ENCODE measurements around the gene HYAL3.

HYAL3 gene

DNA sequence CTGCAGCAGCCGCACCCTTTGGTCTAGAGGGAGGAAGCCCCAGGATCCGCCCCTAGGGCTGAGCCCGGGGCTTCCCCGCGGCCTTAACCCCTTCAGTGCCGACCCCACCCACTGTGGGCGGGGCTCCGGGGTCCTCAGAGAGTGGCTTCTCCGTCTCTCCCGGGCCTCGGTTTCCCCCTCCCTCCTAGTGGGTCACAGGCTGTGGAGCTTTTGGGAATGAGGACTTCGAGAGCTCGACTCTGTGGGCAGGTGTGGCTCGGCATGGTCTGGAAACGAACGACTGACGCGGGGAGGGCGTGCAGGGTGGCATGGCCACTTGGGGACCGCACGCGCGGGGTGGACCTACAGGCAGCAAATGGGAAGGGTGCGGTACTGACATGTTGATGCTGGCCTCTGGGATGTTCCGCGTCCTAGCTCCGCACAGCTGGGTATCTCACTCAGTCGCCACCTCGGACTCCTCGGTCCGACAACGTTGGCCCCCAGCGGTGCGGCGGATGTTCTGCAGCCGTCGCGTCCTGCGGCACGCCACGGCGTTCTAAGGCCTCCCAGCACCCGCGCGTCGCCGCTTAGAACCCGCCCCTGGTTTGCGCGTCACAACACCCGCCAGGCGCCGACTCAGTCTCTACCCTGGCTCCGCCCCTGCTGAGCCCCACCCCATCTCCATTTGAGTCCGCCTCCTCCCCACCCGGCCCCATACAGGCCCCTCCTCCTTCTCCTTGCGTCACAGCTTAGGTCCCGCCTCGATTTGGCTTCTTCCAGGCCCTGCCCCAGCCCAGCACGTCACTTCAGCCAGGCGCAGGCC lies at the start of gene HYAL3, which contains the start of gene NAA80:
Gene HYAL3, minus strand, starts transcription at position 570 of the 802 bp plus-strand sequence. CDS start 3,803 bp downstream, outside the sequence.
Gene NAA80, minus strand, starts transcription at position 570 of the 802 bp plus-strand sequence. CDS start 1,942 bp downstream, outside the sequence.
- peak; percentile 72 to 100 (median 99) for DNase-seq

DNA sequence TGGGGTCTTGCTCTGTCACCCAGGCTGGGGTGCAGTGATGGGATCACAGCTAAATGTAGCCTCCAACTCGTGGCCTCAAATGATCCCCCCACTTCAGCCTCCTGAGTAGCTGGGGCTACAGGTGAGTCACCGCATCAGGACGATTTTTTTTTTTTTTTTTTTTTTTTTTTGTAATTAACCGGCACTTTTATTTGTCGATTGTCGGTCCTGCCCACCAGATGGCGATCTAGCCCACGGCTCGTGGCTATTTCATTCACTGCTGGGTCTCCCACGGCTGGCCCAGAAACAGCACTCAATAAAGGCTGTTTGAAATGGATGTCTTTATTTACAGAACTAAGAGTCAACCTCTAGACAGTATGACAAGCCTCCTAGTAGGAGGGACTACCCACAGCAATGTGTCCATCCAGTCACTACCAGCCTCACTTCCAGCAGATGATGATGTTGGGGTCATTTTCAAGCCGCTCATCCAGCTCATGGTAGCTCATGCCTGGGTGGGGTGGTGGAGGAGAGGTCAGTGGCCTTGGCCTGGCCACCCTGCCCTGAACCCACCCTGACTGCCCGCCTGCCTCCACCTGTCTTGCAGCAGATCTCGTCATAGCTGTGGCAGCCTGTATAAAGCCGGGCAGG lies 48.1 kb upstream of the HYAL3 start:
- peak in 34 of 51 donors; percentile 7 to 83 (median 44) for DNase-seq

DNA sequence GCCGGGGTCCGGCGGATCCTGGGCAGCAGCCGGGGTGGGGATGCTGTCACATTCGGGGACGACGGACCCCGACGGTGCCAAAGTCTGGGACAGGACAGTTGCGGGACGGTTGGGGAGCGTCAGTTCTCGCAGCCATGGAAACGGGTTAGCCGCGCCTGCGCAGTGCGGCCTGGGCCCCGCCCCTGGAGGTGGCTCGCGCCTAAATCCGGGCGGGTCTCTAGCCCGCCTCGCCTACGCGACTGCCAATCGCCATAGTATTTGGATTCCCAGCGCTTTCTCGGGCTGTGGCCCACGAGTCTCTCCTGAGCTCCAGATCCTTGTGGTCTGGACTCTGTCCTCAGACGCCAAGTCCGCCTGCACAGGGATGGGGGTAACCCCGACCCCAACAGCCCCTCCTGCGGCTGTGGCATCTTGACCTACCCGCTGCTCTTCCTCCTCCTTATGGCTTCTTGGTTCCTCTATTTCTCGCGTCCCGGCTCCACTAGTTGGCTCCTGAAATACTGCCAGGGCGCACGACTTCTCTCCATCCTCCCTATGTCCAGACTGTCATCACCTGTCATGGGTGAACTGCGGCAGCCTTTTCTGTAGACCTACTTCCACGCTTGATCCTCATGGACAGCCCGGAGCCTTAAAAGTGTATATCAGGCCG lies 46.5 kb upstream of the HYAL3 start, which contains the start of gene ZMYND10:
Gene ZMYND10, minus strand, starts transcription at position 147 of the 649 bp plus-strand sequence. CDS start 153 bp downstream, outside the sequence.
- peak in 30 of 51 donors; percentile 6 to 57 (median 31) for DNase-seq

DNA sequence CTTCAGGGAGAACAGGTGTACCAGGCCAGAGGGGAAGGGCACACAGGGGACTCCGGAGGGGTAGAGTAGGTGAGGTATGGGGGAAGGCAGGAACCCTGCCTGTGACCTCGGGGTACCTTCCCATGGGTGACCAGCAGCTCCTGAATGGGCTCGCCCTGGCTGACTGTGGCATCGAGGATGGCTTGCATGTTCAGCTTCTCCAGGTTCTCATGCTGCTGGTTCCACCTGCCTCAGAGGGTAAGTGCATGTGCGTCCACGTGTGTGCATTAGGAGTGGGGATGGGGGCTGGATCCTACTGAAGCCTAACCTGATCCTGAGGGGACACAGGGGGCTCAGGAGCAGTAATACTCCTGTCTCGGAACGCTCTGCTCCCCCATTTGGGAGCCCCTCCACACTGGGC lies 45.8 kb upstream of the HYAL3 start:
- no peak for DNase-seq

GRCh38 chr3:50342813-50343633 lies 43.8 kb upstream of the HYAL3 start:
- DNase-seq: no peak

DNA sequence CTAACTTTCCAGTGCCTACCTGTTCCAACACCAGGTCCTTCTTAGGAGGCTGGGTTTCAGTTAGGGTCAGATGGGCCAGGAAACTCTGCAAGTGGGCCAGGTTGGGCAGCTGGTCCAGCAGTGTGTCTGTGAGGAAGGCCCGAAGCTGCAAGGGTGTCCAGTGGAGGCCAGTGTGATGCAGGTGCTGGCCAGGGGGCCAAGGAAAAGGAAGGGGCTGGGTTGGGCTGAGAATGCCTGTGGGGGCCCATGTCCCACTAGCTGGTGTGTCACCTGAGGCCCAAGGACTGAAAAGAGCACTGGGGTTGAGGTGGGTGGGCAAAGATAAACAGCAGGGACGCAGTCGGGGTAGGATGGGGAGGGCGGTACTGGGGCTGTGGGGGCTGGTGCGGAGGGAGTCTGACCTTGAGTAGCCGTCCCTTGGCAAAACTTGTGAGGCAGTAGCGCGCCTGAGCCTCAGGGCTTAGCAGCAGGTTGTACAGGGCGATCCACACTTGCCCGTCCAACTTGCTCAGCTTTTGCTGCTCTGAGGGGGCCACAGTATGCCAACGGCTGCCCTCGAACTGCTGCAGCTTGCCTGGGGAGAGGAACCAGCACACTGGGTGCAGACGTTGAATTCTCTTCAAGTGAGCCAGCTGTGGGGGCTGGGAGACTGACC lies 42.9 kb upstream of the HYAL3 start:
- no peak for DNase-seq

GRCh38 chr3:50341537-50341936 lies 42.3 kb upstream of the HYAL3 start:
- no peak for DNase-seq

DNA sequence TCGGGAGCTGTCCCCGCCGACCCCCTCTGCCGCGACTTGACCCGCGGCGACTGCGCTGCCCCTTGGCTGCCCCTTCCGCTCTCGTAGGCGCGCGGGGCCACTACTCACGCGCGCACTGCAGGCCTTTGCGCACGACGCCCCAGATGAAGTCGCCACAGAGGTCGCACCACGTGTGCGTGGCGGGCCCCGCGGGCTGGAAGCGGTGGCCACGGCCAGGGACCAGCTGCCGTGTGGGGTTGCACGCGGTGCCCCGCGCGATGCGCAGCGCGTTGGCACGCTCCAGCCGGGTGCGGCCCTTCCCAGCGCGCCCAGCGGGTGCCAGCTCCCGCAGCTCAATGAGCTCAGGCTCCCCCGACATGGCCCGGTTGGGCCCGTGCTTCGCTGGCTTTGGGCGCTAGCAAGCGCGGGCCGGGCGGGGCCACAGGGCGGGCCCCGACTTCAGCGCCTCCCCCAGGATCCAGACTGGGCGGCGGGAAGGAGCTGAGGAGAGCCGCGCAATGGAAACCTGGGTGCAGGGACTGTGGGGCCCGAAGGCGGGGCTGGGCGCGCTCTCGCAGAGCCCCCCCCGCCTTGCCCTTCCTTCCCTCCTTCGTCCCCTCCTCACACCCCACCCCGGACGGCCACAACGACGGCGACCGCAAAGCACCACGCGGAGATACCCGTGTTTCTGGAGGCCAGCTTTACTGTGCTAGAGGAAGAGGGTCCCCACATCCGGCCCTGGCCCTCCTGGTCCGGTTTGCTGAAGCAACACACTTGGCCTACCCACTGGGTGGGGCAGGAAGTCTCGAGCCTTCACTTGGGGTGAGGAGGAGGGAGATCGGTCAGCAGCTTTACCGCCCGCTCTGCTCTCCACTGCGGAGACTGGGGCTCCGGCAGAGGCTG lies 41.5 kb upstream of the HYAL3 start, which contains the start of gene RASSF1:
Gene RASSF1, minus strand, starts transcription at position 389 of the 882 bp plus-strand sequence. Its CDS starts 31 bp downstream, at position 358.
- DNase-seq: peak in 4 of 51 donors; percentile 19 to 31 (median 26)

- DNase-seq: no peak
Observed at GRCh38 chr3:50340147-50340447, 40.9 kb upstream of the HYAL3 start.

DNA sequence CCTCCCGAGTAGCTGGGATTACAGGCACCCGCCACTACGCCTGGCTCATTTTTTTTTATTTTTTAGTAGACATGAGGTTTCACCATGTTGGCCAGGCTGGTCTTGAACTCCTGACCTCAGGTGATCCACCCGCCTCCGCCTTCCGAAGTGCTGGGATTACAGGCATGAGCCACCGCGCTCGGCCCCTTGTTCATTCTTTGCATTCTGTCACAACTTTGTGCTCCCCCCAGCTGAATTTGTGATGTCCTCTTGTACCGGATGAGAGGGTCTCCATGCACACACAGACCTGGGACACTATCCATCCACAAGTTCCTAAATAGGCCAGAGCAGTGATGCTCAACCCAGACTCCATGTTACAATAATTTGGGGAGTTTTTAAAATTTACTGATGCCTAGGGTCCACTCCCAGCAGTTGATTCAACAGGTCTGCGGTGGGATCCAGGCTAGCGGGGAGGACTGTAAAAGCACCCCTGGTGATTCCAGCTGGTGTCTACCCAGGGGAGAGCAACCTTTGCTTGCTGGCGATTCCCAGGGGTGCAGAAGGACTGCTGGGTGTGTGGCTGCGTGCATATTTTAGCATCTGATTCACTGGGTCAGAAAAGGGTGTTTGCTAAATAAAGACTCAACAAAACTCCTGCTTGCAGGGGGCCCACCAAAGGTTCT lies 40.4 kb upstream of the HYAL3 start:
- no peak for DNase-seq

DNA sequence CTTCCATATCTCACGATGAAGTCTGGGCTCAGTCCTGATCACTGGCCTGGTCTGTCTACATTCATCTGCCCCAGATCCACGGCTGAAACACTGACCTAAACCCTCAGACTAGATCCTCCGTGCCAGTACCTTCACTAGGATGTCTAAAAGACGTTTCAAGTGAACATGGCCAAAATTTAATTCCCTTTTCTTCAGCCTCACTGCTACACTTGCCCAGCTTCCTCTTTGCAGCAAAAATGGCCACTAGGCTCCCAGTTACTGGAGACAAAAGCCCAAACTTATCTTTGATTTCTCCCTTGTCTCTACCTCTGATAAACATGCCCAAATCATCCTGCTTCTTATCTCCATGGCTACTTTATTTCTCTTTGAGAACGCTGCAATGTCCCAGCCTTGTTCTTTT lies 39.8 kb upstream of the HYAL3 start:
- no peak for DNase-seq

DNA sequence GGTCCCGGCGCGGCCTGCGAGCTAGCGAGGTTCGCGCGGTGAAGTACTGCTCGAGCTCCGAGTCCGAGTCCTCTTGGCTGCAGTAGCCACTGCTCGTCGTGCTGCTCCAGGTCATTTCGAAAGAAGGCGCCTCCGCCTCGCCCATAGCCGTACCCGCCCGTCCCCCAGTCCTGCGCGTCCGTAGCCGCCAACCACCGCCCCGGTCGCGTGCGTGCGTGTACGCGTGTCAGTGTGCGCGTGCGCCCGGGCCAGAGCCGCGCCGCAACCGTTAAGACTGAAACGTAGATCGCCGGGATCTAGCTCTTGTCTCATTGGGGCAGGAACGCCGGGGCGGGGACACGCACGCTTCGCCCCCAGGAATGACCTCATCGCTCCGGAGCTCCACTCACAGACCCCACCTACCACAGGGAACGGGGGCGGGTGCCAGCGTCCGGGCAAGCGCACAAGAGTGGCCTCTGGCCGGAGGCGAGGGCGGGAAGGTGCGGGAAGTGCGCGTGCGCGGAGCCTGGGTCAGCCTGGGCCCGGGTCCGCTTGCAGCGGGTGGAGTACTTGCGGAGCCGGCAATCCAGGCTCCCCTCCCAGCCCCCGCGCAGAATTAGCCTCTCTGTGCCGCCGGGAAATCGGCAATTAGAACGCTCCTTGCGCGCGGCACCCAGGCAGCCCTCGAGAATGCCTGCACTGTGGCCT lies 38.1 kb upstream of the HYAL3 start:
- DNase-seq: peak; percentile 73 to 99 (median 96)

- peak in 1 of 51 donors; percentile 52 for DNase-seq
Observed at GRCh38 chr3:50336452-50337174, 37.4 kb upstream of the HYAL3 start.

DNA sequence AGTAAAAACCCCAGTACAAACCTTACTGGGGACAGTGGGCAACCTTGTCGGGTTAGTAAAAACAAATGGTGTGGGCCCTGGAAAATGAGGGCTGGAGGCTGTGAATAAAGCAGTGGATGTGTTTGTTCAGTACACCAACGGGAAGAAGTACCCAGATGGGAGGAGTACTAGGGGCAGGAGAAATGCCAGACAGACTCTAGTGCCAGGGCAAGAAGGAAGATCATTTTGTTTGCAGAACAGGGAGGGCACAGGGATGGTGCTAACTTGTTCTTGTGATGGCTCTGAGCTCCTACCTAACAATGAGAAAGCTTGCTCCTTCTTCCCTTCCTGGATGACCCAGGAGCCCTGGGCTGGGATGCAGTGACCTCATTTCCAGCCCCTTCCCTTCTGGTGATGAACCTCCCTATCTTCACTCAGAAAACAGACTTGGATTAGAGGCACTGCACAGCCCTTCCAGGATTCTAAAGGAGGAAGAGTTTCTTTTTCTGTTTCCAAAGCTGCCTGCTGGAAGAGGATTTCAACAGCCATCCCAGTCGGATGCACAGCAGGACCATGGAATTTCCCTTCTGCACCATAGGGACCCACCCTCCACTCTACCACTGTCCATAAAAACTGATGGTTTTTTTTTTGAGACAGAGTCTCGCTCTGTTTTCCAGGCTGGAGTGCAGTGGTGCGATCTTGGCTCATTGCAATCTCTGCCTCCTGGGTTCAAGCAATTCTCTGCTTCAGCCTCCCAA lies 35.3 kb upstream of the HYAL3 start:
- DNase-seq: no peak

DNA sequence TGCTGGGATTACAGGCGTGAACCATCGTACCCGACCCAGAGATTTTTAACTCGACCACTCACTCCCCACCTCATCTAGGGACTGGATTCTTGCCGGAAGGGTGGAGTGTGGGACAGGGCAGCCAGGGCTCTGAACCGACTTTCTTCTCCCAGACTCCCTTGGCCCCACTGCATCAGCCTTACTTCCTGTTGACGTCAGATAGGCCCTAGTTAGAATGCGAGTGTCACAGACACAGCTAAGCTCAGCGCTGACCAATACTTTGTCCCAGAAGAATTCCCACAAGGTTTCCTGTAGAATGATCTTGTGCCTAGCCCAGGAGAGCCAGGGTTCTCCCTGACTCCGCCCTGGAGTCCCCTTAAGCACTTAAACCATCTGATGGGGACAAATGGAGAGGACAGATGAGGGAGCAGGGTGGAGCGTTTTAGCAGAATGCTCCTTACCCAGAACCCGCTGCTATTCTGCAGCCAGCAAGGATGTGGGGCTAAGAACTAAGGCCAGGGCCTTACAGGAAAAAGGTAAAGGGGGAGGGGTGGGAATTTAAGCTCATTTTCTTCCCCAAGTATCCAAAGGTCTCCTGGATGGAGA lies 34.6 kb upstream of the HYAL3 start:
- no peak for DNase-seq

GRCh38 chr3:50331364-50331907 lies 32.2 kb upstream of the HYAL3 start:
- DNase-seq: no peak
